ENCODE data around the gene RALBP1.

DNA sequence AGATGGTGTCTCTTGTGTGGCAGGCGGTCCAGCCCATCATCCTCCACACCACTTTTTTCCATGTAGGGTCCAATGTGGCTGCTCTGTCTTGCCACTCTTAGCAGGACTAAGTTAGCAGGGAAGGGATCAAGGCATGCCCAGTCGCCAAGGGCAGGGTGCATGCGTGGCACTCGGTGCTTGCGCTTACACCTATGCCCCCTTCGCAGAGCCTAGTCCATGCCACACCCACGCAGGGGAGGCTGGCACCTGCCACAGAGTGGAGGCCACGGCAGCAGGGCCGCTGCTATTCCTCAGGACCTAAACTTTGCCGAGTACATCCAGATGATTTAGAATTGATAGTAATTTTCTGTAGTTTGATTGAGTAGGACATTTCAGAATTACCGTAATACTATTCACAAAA lies 59.5 kb downstream of the RALBP1 start:
- TF ChIP-seq POLR2A (IDR thresholded peaks at IDR 0.05; ENCODE audit: low read depth, low read length) (no peak), POLR2AphosphoS5 (IDR thresholded peaks at IDR 0.05; ENCODE audit: low read depth, low read length) (no peak)
